Measurements from ENCODE around the gene LRP1B. TPM values are rescaled to one million over a fixed set of nuclear protein-coding genes. Genes with fewer than 3 reads are reported as not detected.

Gene LRP1B
- total and polyA plus RNA-seq, 2 of the 8 experiments (the other 6 are each of a cell fraction or from before 2014, with no cell fraction given) = 0.03 TPM; not detected in 1

DNA sequence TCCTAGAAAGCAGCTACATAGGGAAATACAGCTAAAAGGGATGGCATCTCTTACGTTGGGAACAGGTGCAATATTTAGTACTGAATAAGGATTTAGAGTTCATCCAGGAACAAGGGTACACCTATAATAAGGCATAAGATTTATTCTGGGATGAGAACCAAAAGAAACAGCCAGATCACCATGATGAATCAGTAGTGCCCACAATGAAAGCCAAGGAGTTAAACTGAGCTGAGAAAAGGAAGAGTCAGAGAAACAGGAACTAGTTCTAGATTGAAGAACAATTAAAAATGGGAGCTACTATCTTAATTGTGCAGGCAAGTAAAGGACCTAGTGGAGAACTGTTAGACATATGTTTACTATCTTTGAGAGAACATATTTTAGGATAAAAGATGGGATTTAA lies 692.3 kb downstream of the LRP1B start:
- Histone ChIP-seq H2AK5ac (ENCODE audit: low read depth, low read length) (no peak overlapping the region), H3K4ac (replicated peaks; ENCODE audit: insufficient read length, low read depth, low read length) (no peak overlapping the region), H3K14ac (ENCODE audit: insufficient read length) (no peak overlapping the region), H2BK120ac (replicated peaks; ENCODE audit: low read depth, low read length) (no peak overlapping the region), H3K27ac (ENCODE audit: low read depth, low read length) (no peak overlapping the region), H4K8ac (ENCODE audit: extremely low read depth, insufficient read depth, low read length) (no peak overlapping the region), H4K5ac (ENCODE audit: insufficient read length, low read depth, low read length) (no peak overlapping the region), H3K27me3 (replicated peaks in 1 of 4; ENCODE audit: control insufficient read depth in 3 of 4, extremely low read depth in 1 of 4, insufficient read depth in 3 of 4, low read length in 3 of 4) (no peaks in the 10 kb centered on the region), H4K20me1 (replicated peaks in 1 of 2; ENCODE audit: control insufficient read depth in 1 of 2, insufficient read depth in 2 of 2, low read length in 2 of 2) (no peaks in the 10 kb centered on the region), H3K4me1 (replicated peaks in 1 of 4; ENCODE audit: control insufficient read depth in 3 of 4, insufficient read depth in 4 of 4, low read length in 3 of 4) (no peaks in the 10 kb centered on the region), H3K9me3 (ENCODE audit: insufficient read depth in 2 of 2, low read depth in 1 of 2, low read length in 1 of 2) (no peaks in the 10 kb centered on the region), H3K23me2 (ENCODE audit: low read depth, low read length) (no peaks in the 10 kb centered on the region), H3K4me2 (ENCODE audit: insufficient read depth in 1 of 2, low read depth in 2 of 2, low read length in 2 of 2) (no peak overlapping the region), H3K36me3 (ENCODE audit: control insufficient read depth in 2 of 4, insufficient read depth in 4 of 4, low read length in 3 of 4) (no peaks in the 10 kb centered on the region), H2BK5ac (ENCODE audit: low read depth, low read length) (no peak overlapping the region), H3K79me1 (ENCODE audit: low read depth, low read length) (no peaks in the 10 kb centered on the region), H3K4me3 (ENCODE audit: extremely low read depth in 1 of 4, insufficient read depth in 2 of 4, low read depth in 3 of 4, low read length in 4 of 4) (no peak overlapping the region), H3K23ac (ENCODE audit: insufficient read length) (no peak overlapping the region), H3K9ac (replicated peaks in 1 of 4; ENCODE audit: extremely low read depth in 1 of 4, low read depth in 3 of 4, low read length in 3 of 4) (no peak overlapping the region), H4K91ac (replicated peaks; ENCODE audit: insufficient read length, low read length) (no peak overlapping the region), H3K18ac (ENCODE audit: extremely low read depth, low read length) (no peak overlapping the region), H2BK12ac (ENCODE audit: low read depth, low read length) (no peak overlapping the region), H2BK20ac (ENCODE audit: low read length) (no peak overlapping the region), H2BK15ac (ENCODE audit: low read length) (no peak overlapping the region), H3K56ac (replicated peaks; ENCODE audit: insufficient read length, low read depth, low read length) (no peak overlapping the region), H2AFZ (ENCODE audit: low read length) (no peak overlapping the region), H3K79me2 (ENCODE audit: control insufficient read depth in 1 of 2, insufficient read depth in 2 of 2, low read length in 2 of 2) (no peaks in the 10 kb centered on the region)
- 94% methylated on average over 1 of the region's 1 CpG; no CpG with 5 or more reads in 1 of the 2 experiments for WGBS, 2 experiments (ENCODE audit: extremely low coverage in 1 of 2, insufficient coverage in 1 of 2, insufficient read length in 1 of 2, insufficient replicate concordance in 2 of 2, low coverage in 1 of 2, low lambda C conversion rate in 2 of 2, missing lambda C conversion rate in 1 of 2)
- CTCF ChIA-PET (ENCODE audit: partially characterized antibody) = no interaction called here
- FAIRE-seq = no peak
- no peak for DNase-seq (ENCODE audit: low read depth in 1 of 2, low spot score in 2 of 2)
- POLR2A ChIA-PET (ENCODE audit: partially characterized antibody) = no interaction called here
- TF ChIP-seq CEBPB (IDR thresholded peaks at IDR 0.05; ENCODE audit: low read depth, low read length) = no peak
- no peak for TF ChIP-seq EZH2 (IDR thresholded peaks at IDR 0.05; ENCODE audit: low read depth, low read length, severe bottlenecking)
- TF ChIP-seq EP300 (IDR thresholded peaks at IDR 0.05; ENCODE audit: borderline replicate concordance in 1 of 2, low read depth in 2 of 2, low read length in 2 of 2) = no peak
- TF ChIP-seq GABPA (IDR thresholded peaks at IDR 0.05; ENCODE audit: borderline replicate concordance, insufficient read depth, low read length) = no peak
- TF ChIP-seq RXRA (IDR thresholded peaks at IDR 0.05; ENCODE audit: insufficient read depth, low read depth, low read length) = no peak

All from H1 (cell line).